IMR-90 (cell line): ENCODE measurements around the gene HRH3. TPM values are rescaled to one million over a fixed set of nuclear protein-coding genes. Genes with fewer than 3 reads are reported as not detected.

ENCODE experiments used
- ATAC-seq: fragments of 200-7000 bp; cut with Tn5 transposase; 2 replicates; pipeline ENCODE4 v1.9.1; 2020; ENCODE audit warnings: low read depth, mild to moderate bottlenecking, moderate library complexity
- BruUV-seq: library from RNA; stranded (reverse); fragments of 400-500 nt; replicated peaks from 2 replicates; lab custom pipeline; 2021; lab: Mats Ljungman, UMichigan
- CTCF ChIA-PET: fragments of 300-600 bp; formaldehyde crosslinking; extraction: SDS; loops from one replicate; lab custom pipeline; 2021; ENCODE audit warnings: antibody characterized with exemption; lab: Yijun Ruan, JAX
- POLR2A ChIA-PET: fragments of 300-600 bp; sonication (Branson Sonifier 250); formaldehyde crosslinking; loops from one replicate; lab custom pipeline; 2022; ENCODE audit warnings: antibody characterized with exemption; ENCODE audit not compliant: unreplicated experiment; lab: Charles Lee
- DNase-seq: peaks from one replicate; pipeline ENCODE4 v3.0.0; 2013
- H2AFZ ChIP-seq: replicated peaks from 2 replicates; pipeline ENCODE3; 2013; ENCODE audit warnings: low read length, mild to moderate bottlenecking; ENCODE audit not compliant: poor library complexity
- H2AK5ac ChIP-seq: 2 replicates; pipeline ENCODE4 v1.6.1; 2013; ENCODE audit warnings: low read depth, low read length, inconsistent platforms
- H2AK9ac ChIP-seq: replicated peaks from 2 replicates; pipeline ENCODE3; 2013; ENCODE audit warnings: mild to moderate bottlenecking, low read depth, low read length, moderate library complexity; ENCODE audit not compliant: poor library complexity
- H2BK120ac ChIP-seq: 2 replicates; pipeline ENCODE4 v1.6.1; 2013; ENCODE audit warnings: low read depth, low read length, inconsistent platforms
- H2BK15ac ChIP-seq: 3 replicates; pipeline ENCODE4 v1.6.1; 2013; ENCODE audit warnings: low read depth, low read length, inconsistent platforms
- H2BK20ac ChIP-seq: 2 replicates; pipeline ENCODE4 v1.6.1; 2013; ENCODE audit warnings: low read depth, mild to moderate bottlenecking, inconsistent platforms, low read length, moderate library complexity
- H2BK5ac ChIP-seq: 2 replicates; pipeline ENCODE4 v1.6.1; 2013; ENCODE audit warnings: mild to moderate bottlenecking, low read depth, low read length, inconsistent platforms; ENCODE audit not compliant: poor library complexity, severe bottlenecking
- H3K14ac ChIP-seq: replicated peaks from 2 replicates; pipeline ENCODE4 v1.6.1; 2013; ENCODE audit warnings: low read depth, low read length, inconsistent platforms
- H3K18ac ChIP-seq: 2 replicates; pipeline ENCODE4 v1.6.1; 2013; ENCODE audit warnings: low read depth, low read length, control low read depth
- H3K23ac ChIP-seq: 2 replicates; pipeline ENCODE4 v1.6.1; 2013; ENCODE audit warnings: low read depth, low read length, inconsistent platforms
- H3K27ac ChIP-seq: 2 replicates; pipeline ENCODE4 v1.5.1; 2013; ENCODE audit warnings: mild to moderate bottlenecking, control low read depth, low read length; ENCODE audit not compliant: insufficient read depth
- H3K27me3 ChIP-seq: 2 replicates; pipeline ENCODE4 v1.6.1; 2013; ENCODE audit warnings: low read length; ENCODE audit not compliant: control insufficient read depth, insufficient read depth
- H3K36me3 ChIP-seq: 2 replicates; pipeline ENCODE4 v1.6.1; 2013; ENCODE audit warnings: low read length, mixed read lengths; ENCODE audit not compliant: control insufficient read depth, insufficient read depth
- H3K4ac ChIP-seq: 2 replicates; pipeline ENCODE4 v1.6.1; 2013; ENCODE audit warnings: low read depth, low read length, inconsistent platforms
- H3K4me1 ChIP-seq: 2 replicates; pipeline ENCODE4 v1.6.1; 2013; ENCODE audit warnings: low read length, mixed read lengths; ENCODE audit not compliant: control insufficient read depth, insufficient read depth
- H3K4me2 ChIP-seq: 2 replicates; pipeline ENCODE4 v1.6.1; 2013; ENCODE audit warnings: low read depth, mild to moderate bottlenecking, control low read depth, low read length, moderate library complexity
- H3K4me3 ChIP-seq: 2 replicates; pipeline ENCODE4 v1.5.1; 2013; ENCODE audit warnings: low read depth, mild to moderate bottlenecking, control low read depth, low read length, moderate library complexity; ENCODE audit not compliant: insufficient read depth
- H3K56ac ChIP-seq: 2 replicates; pipeline ENCODE4 v1.6.1; 2013; ENCODE audit warnings: low read length, inconsistent platforms; ENCODE audit not compliant: insufficient read depth; ENCODE audit errors: extremely low read depth
- H3K79me1 ChIP-seq, 2 experiments: 2 replicates each; pipeline ENCODE4 v1.6.1; 2013; ENCODE audit warnings: low read length in 2 of 2, inconsistent platforms in 1 of 2, low read depth in 1 of 2
- H3K9ac ChIP-seq: 2 replicates; pipeline ENCODE4 v1.6.1; 2013; ENCODE audit warnings: low read depth, low read length, control low read depth
- H3K9me1 ChIP-seq: 2 replicates; pipeline ENCODE4 v1.6.1; 2013; ENCODE audit warnings: low read length, inconsistent platforms; ENCODE audit not compliant: insufficient read depth
- H3K9me3 ChIP-seq: 2 replicates; pipeline ENCODE4 v1.6.1; 2013; ENCODE audit warnings: low read length; ENCODE audit not compliant: control insufficient read depth, insufficient read depth
- H4K20me1 ChIP-seq: 2 replicates; pipeline ENCODE4 v1.6.1; 2013; ENCODE audit warnings: low read length, inconsistent platforms; ENCODE audit not compliant: insufficient read depth
- H4K5ac ChIP-seq: 2 replicates; pipeline ENCODE4 v1.6.1; 2013; ENCODE audit warnings: mild to moderate bottlenecking, low read depth, low read length, control low read depth
- H4K8ac ChIP-seq, 2 experiments: 2 replicates each; pipeline ENCODE4 v1.6.1; 2013; ENCODE audit warnings: low read depth in 2 of 2, low read length in 2 of 2, control low read depth in 1 of 2, inconsistent platforms in 1 of 2
- H4K91ac ChIP-seq: 2 replicates; pipeline ENCODE4 v1.6.1; 2013; ENCODE audit warnings: low read depth, low read length, inconsistent platforms; ENCODE audit not compliant: insufficient read depth
- CEBPB ChIP-seq: IDR thresholded peaks from 2 replicates; pipeline ENCODE4 v1.6.1; 2012; ENCODE audit warnings: low read depth, low read length, improper control_type of control experiment
- CHD1 ChIP-seq: IDR thresholded peaks from 2 replicates; pipeline ENCODE4 v1.6.1; 2012; ENCODE audit warnings: low read depth, low read length, improper control_type of control experiment
- CTCF ChIP-seq: conservative IDR thresholded peaks from 2 replicates; pipeline ENCODE4 v1.5.1; 2012; ENCODE audit warnings: mild to moderate bottlenecking, low read depth, low read length, improper control_type of control experiment
- FOS ChIP-seq: fragments of 150-350 bp; IDR thresholded peaks from 2 replicates; pipeline ENCODE4 v1.6.1; 2016; ENCODE audit warnings: low read depth, low read length
- MAZ ChIP-seq: IDR thresholded peaks from 2 replicates; pipeline ENCODE4 v1.6.1; 2012; ENCODE audit warnings: low read depth, mild to moderate bottlenecking, low read length, improper control_type of control experiment, moderate library complexity, borderline replicate concordance
- RAD21 ChIP-seq: IDR thresholded peaks from 2 replicates; pipeline ENCODE4 v1.6.1; 2012; ENCODE audit warnings: low read length, improper control_type of control experiment
- RCOR1 ChIP-seq: IDR thresholded peaks from 2 replicates; pipeline ENCODE4 v1.6.1; 2012; ENCODE audit warnings: mild to moderate bottlenecking, low read length, improper control_type of control experiment; ENCODE audit not compliant: insufficient replicate concordance
- SMC3 ChIP-seq: fragments of 150-350 bp; IDR thresholded peaks from 2 replicates; pipeline ENCODE4 v1.6.1; 2016; ENCODE audit warnings: low read depth, mild to moderate bottlenecking, antibody characterized with exemption, low read length, moderate library complexity
- USF2 ChIP-seq: fragments of 150-350 bp; IDR thresholded peaks from 2 replicates; pipeline ENCODE4 v1.6.1; 2017; ENCODE audit warnings: mild to moderate bottlenecking, antibody characterized with exemption, low read length, low read depth
- WGBS, 2 experiments: methylation state at CpG; one replicate each; pipeline versions ENCODE4 v1.1.5 to v1.1.7; 2013; ENCODE audit warnings: missing lambda C conversion rate in 2 of 2; ENCODE audit not compliant: insufficient read length in 1 of 2; ENCODE audit errors: extremely low coverage in 2 of 2; 5-methylcytosine and 5-hydroxymethylcytosine counted together
- dilution Hi-C: fragments of 300-500 bp; cut with HindIII; formaldehyde crosslinking; loops from one replicate; pipeline ENCODE4 v1.14.3; 2018; ENCODE audit warnings: low sequenced_read_pairs; ENCODE audit not compliant: unreplicated experiment
- in situ Hi-C: fragments of 300-500 bp; cut with MboI; formaldehyde crosslinking; loops from 3 replicates; pipeline ENCODE4 v1.14.3; 2019; ENCODE audit warnings: low sequenced_read_pairs, inconsistent platforms, mixed read lengths
- intact Hi-C: fragments of 100-400 bp; cut with micrococcal nuclease; formaldehyde crosslinking; loops from 2 replicates; pipeline ENCODE4 v1.10.0; 2022
- polyA plus RNA-seq, 3 experiments: library from polyadenylated mRNA; depleted of rRNA; stranded (reverse); fragments of >200 nt; gene quantifications; 2 replicates each; pipeline ENCODE4 v1.2.3, GENCODE V29; 2012; ENCODE audit warnings: low replicate concordance in 1 of 3
- total RNA-seq: library from RNA; depleted of rRNA; stranded (reverse); fragments of >200 nt; gene quantifications from 2 replicates; pipeline ENCODE4 v1.2.3, GENCODE V29; 2012

HRH3 gene
- total and polyA plus RNA-seq, 2 of the 4 experiments (the other 2 are of a cell fraction) = not detected

- no peak overlapping the region for H2BK120ac ChIP-seq
- no peak overlapping the region for H2BK15ac ChIP-seq
- H3K27me3 ChIP-seq = no peaks in the 10 kb centered on the region
- TF ChIP-seq MAZ (no peak), USF2 (no peak), CHD1 (no peak), RAD21 (no peak), SMC3 (no peak), RCOR1 (no peak), CEBPB (no peak), FOS (no peak), CTCF (no peak)
- H3K9me3 ChIP-seq = no peaks in the 10 kb centered on the region
- in situ Hi-C loops (no loop called here), dilution Hi-C loops (no loop called here), intact Hi-C loops (no loop called here)
- ChIA-PET POLR2A (no interaction called here), CTCF (no interaction called here)
- DNase-seq (no peak), ATAC-seq (no peak)
- no peaks in the 10 kb centered on the region; the same call in 1 of the 2 replicates for H3K4me1 ChIP-seq
- H2AK5ac ChIP-seq = no peak overlapping the region
- peaks cover 2 to 6% of the 10 kb centered on the region in 2 experiments; a peak in 3 of 4 replicates for H3K79me1 ChIP-seq
- H4K20me1 ChIP-seq = no peaks in the 10 kb centered on the region; the same call in 1 of the 2 replicates
- no peak overlapping the region for H3K23ac ChIP-seq
- no peak overlapping the region for H4K91ac ChIP-seq
- no peak overlapping the region for H3K4me2 ChIP-seq
- peaks cover 42% of the 10 kb centered on the region for H3K36me3 ChIP-seq
- 94% methylated on average over 16 of the region's 23 CpGs; no CpG with 5 or more reads in 1 of the 2 experiments for whole genome bisulfite sequencing, 2 experiments
- no peak overlapping the region for H4K8ac ChIP-seq
- H3K4ac ChIP-seq = no peak overlapping the region
- no peak overlapping the region for H3K56ac ChIP-seq
- H2BK5ac ChIP-seq = no peak overlapping the region
- no peak overlapping the region for H3K27ac ChIP-seq
- BruUV-seq = no TSS peak
- no peak overlapping the region for H3K14ac ChIP-seq
- H2AFZ ChIP-seq = no peak overlapping the region
- H2AK9ac ChIP-seq = peak overlapping the region; percentile 42
- no peak overlapping the region for H2BK20ac ChIP-seq
- H3K9me1 ChIP-seq = 0 out of 2 replicates have a peak, but pooled peaks cover 3% of the 10 kb centered on the region
- no peak overlapping the region for H3K18ac ChIP-seq
- H3K9ac ChIP-seq = no peak overlapping the region
- H4K5ac ChIP-seq = no peak overlapping the region
- H3K4me3 ChIP-seq = no peak overlapping the region
These were observed 51.1 kb downstream of the HRH3 start for GRCh38 chr20:62168890-62169435.
